Measurements from ENCODE around the gene RARA. TPM values are rescaled to one million over a fixed set of nuclear protein-coding genes. Genes with fewer than 3 reads are reported as not detected.

The RARA gene
- total RNA-seq = 19.5 and 21.9 TPM in 2 replicates

GRCh38 chr17:40309031-40309948 lies at the start of gene RARA:
Gene RARA, plus strand, starts transcription at chr17:40309180. Its CDS starts 22,039 bp downstream, at chr17:40331219.
- no peak for DNase-seq (ENCODE audit: low read depth)
- TF ChIP-seq CTCF (conservative IDR thresholded peaks at IDR 0.05; ENCODE audit: low read depth, low read length) = no peak
- peak within 1 kb of the TSS; percentile 60 for H3K4me3 ChIP-seq (ENCODE audit: low read depth, low read length)

- TF ChIP-seq CTCF (conservative IDR thresholded peaks at IDR 0.05; ENCODE audit: low read depth, low read length) = no peak
Observed at GRCh38 chr17:40259505-40259904, 49.5 kb upstream of the RARA start.

GRCh38 chr17:40260528-40260927 lies 48.5 kb upstream of the RARA start:
- no peak overlapping the region for H3K4me3 ChIP-seq (ENCODE audit: low read depth, low read length)
- DNase-seq (ENCODE audit: low read depth) = no peak
- TF ChIP-seq CTCF (conservative IDR thresholded peaks at IDR 0.05; ENCODE audit: low read depth, low read length) = no peak

More at GRCh38 chr17:40259505-40259904, 49.5 kb upstream of the RARA start:
- no peak overlapping the region for H3K4me3 ChIP-seq (ENCODE audit: low read depth, low read length)
- no peak for DNase-seq (ENCODE audit: low read depth)

GRCh38 chr17:40264458-40265185 lies 44.4 kb upstream of the RARA start:
- DNase-seq (ENCODE audit: low read depth) = no peak
- no peak for TF ChIP-seq CTCF (conservative IDR thresholded peaks at IDR 0.05; ENCODE audit: low read depth, low read length)
- H3K4me3 ChIP-seq (ENCODE audit: low read depth, low read length) = no peak overlapping the region

- TF ChIP-seq CTCF (conservative IDR thresholded peaks at IDR 0.05; ENCODE audit: low read depth, low read length) = no peak
- no peak overlapping the region for H3K4me3 ChIP-seq (ENCODE audit: low read depth, low read length)
- no peak for DNase-seq (ENCODE audit: low read depth)
Observed at GRCh38 chr17:40265337-40265736, 43.6 kb upstream of the RARA start.

GRCh38 chr17:40266882-40267281 lies 42.1 kb upstream of the RARA start:
- no peak overlapping the region for H3K4me3 ChIP-seq (ENCODE audit: low read depth, low read length)
- no peak for DNase-seq (ENCODE audit: low read depth)
- no peak for TF ChIP-seq CTCF (conservative IDR thresholded peaks at IDR 0.05; ENCODE audit: low read depth, low read length)

Data from epithelial cell of proximal tubule (primary cell).